Stimulated activated CD4-positive, alpha-beta T cell treated with anti-CD3 and anti-CD28 coated beads, TNF-alpha, amount 100 ng/mL, for 24 hours (primary cell): Measurements from ENCODE around the gene CEP192.
"Not testable (repeated sequence)": the region's sequence is repeated elsewhere in the genome, so short reads cannot be mapped to it uniquely, and the experiment has no call there.

Source experiments
- DNase-seq, 3 experiments: peaks; one replicate each; pipeline ENCODE4 v3.0.0-alpha.2; 2020; ENCODE audit warnings: low read depth in 3 of 3

The CEP192 gene

GRCh38 chr18:13098104-13098503, 106.9 kb downstream of the CEP192 start:
- not testable (repeated sequence) for DNase-seq

GRCh38 chr18:13099113-13099512, 108.0 kb downstream of the CEP192 start:
- no peak for DNase-seq

GRCh38 chr18:13100942-13101658, 109.9 kb downstream of the CEP192 start:
- DNase-seq = no peak

DNA sequence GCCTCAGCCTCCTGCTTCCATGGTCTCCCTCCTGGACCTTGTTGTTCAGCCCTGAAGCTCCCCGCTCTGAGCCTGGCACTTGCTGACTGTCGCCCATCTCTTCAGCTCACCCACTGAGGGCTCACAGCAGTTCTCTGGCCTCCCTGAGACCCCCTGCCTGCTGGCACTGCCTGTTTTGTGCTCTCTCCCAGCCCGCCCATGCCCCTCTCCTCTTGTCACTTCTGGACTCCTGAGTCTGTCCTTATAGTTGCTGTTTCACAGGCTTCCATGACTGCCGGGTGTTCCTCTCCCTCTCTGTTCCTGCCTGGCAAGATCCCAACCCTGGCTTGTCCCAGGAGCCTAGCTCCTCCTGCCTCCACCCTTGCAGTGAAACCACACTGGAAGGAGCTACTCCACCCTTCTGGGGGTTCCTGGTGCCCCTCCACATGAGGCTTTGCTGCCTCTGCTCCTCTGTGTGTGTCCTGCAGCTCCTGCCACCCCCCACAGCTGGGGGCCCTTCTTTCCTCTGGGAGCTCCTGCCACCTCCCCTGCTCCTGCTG, 110.6 kb downstream of the CEP192 start:
- no peak for DNase-seq

DNA sequence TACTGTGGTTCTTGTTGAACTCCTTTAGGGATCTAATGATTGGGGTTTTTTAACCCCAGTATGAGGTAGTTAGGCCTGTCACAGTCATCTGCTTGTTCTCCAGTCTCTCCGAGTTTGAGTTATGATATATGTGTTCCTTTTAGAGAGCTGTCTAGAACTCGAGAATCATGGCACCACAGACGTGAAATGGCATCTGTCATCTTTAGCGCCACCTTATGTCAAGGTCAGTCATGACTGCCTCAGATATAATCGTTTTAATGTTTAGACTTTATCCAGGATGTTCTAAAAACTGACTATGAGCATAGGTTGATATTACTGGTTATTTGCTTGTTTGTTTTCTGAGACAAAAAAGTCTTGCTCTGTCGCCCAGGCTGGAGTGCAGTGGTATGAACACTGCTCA, 112.2 kb downstream of the CEP192 start:
- DNase-seq = no peak

- no peak for DNase-seq
Measured at GRCh38 chr18:13105059-13105458, 113.9 kb downstream of the CEP192 start.

DNA sequence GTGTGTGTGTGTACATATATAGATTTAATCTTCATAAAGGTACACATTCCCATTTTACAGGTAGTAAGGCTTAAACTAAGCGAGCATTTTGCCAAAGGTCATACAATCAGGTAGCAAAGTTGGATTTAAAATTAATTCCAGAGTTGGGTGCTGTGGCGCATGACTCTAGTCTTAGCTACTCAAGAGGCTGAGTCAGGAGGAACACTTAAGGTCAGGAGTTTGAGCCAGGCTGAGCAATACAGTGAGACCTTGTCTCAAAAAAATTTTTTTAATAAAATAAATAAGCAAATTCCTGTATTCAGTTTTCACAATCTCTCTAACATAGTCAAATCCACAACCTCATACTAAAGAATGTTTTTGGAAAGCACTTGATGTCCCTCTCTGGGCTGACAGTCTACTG, 115.9 kb downstream of the CEP192 start:
- no peak for DNase-seq

DNA sequence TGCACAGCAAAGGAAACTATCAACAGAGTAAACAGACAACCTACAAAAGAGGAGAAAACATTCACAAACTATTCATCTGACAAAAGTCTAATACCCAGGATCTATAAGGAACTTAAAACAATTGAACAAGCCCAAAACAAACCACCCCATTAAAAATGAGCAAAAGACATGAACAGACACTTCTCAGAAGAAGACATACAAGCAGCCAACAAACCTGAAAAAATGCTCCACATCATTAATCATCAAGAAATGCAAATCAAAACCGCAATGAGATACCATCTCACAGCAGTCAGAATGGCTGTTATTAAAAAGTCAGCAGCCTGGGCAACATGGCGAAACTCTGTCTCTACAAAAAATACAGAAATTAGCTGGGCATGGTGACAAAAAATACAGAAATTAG, 117.2 kb downstream of the CEP192 start:
- DNase-seq = no peak

GRCh38 chr18:13110559-13110958, 119.4 kb downstream of the CEP192 start:
- DNase-seq = no peak

DNA sequence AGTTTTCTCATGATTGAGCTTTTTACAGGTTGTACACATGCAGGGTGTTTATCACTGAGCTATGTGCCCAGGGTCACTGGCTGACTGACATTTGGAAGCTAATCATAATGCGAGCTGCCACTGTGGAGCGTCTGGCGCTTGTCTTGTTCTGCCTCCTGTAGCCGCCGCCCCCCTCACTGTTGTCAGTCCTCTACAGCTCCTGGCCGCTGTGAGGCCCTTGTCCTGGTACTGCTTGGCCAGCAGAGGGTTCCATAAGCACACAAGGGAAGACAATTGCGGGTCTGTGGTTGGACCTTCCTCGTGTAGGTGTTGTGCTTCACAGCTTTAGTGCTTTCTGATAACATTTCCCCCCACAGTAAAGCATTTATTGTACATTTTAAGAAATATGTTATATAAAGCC, 121.8 kb downstream of the CEP192 start:
- no peak for DNase-seq

DNA sequence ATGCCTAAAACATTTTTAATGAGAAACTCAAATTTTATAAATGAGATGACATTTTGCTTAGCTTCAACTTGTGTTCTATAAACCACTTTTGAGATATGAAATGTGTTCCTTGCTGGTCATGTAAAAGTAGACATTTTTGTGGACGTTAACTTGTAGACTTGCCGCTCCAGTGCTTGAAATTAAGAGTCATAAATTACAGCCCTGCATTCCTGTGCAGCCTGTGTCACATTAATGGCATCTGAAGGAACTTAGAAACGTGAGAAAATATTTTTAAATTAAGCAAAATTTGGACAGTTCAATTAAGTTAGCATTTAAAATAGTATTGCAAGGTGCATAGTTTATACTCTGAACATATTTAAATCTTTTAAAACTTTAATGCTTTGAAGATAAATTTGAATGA, 129.1 kb downstream of the CEP192 start:
- DNase-seq = no peak

DNA sequence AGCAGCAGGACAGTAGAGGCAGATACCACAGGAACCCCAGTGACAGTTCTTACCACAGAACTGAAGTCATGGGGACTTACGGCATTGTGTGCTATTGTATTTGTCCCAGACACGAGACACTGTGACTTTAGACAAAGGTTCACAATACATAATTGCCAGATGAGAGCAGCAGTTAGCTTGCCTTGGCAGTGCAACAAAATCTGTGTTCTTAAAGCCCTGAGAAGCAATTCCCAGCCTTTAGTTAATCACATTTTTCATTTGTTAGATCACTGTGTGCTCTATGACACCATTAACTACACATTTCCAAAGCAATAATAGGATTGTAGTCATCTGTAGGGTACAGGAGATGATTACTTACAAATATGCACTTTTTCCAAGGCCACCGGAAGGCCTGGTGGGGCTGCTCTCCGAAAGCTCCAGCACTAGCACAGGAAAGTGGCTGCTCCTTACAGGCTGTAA, 129.8 kb downstream of the CEP192 start:
- no peak for DNase-seq

DNA sequence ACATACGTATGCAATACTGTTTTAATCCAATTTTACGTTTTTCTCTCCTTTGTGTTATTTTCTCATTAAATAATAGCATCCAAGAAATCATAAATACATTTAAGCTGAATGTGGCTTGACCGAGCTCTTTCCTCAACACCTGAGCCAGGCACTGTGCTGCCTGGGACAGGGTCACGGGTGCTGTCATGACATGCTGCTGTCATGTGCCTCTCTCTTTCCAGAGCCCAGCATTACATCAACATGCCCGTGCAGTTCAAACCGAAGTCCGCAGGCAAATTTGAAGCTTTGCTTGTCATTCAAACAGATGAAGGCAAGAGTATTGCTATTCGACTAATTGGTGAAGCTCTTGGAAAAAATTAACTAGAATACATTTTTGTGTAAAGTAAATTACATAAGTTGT, 133.2 kb downstream of the CEP192 start:
- DNase-seq = no peak

GRCh38 chr18:13125191-13125590, 134.0 kb downstream of the CEP192 start:
- DNase-seq = no peak

DNA sequence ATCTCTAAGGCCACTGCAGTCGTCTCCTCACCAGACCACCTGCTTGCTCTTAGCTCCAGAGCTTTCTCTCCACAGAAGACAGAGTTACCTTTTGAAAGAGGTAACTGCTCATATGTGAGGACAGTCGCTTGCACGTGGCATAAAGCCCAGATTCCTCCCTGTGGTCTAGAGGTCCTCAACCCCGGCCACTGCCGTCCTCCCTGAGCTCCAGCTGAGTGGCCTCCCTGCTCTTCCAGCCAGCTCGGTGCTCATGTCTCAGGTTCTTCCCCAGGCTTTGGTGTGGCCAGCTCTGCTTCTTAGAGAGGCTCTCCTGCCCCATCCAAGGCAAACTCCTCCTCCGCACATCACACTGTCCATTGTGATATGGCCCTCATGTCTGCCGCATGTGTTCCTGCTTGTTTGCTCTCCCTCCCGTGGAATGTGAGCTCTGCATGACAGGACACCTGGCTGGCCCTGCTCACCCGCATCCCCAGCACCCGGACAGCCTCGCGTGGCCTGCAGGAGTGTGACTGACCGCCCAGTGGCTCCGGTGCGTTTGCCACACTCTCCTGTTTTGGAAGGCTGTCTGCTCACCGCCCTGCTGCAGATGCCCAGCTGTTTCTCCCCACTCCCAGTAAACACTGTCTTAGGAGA, 135.9 kb downstream of the CEP192 start:
- DNase-seq = no peak

DNA sequence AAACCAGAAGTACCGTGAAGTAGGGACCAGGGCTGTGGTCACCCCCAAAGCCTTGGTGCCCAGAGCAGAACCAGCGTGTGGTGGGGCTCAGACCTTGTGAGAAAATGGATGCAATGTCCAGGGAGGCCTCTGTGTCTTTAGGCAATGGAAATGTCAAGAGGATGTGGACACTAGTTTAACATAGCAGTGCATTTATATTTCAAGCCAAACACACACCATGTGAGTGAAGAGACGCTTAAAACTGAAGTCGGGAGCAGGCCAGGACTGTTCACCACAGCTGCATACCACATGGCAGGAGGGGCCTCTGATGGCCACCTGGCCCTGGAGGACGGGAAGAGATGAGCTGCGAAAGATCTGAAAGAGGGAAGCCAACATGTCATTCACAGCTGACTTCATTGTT, 140.1 kb downstream of the CEP192 start:
- no peak for DNase-seq

GRCh38 chr18:13134551-13135401, 143.6 kb downstream of the CEP192 start:
- no peak for DNase-seq

DNA sequence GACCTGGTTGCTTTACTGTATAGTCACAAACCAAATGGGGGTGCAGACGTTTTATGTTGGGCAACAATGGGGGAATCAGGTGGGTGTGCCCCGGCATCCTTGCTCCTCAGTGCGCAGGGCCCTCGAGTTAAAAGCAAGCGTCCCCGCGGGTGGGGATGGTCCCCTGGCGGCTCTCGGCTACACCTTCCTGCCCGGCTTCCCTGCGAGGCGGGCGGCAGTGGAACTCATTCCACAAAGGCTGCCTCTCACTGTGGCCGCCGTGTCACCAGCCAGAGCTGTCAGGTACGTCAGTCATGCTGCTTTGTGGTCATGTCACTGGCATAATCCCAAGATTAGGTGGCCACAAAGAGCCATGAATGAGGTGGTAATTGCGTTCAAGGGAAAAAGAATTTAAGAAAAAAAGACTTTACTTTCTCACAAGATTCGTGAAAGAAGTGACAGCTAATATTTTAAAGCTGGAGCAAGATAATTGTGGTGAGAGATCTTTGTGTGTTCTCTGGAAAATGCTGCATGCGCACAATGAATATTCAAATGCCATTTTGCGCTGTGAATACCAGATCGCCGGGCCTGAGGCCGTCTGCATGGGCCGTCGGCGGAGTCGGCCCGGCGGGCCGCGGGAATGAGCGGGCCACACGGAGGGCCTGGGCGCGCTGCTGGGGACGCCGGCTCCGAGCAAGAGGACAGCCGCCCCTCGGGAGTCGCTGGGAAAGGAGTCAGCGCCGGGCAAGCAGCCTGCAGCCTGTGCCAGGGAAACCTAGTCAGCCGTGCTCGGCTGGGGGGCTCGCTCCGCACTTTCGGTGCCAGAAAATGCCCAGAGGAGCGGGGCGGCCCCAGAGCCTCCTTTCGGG, 145.1 kb downstream of the CEP192 start:
- DNase-seq = peak in 1 of 3 experiments; percentile 53

- DNase-seq = peak in 1 of 3 experiments; percentile 29
Measured at GRCh38 chr18:13136904-13137669, 145.9 kb downstream of the CEP192 start.

DNA sequence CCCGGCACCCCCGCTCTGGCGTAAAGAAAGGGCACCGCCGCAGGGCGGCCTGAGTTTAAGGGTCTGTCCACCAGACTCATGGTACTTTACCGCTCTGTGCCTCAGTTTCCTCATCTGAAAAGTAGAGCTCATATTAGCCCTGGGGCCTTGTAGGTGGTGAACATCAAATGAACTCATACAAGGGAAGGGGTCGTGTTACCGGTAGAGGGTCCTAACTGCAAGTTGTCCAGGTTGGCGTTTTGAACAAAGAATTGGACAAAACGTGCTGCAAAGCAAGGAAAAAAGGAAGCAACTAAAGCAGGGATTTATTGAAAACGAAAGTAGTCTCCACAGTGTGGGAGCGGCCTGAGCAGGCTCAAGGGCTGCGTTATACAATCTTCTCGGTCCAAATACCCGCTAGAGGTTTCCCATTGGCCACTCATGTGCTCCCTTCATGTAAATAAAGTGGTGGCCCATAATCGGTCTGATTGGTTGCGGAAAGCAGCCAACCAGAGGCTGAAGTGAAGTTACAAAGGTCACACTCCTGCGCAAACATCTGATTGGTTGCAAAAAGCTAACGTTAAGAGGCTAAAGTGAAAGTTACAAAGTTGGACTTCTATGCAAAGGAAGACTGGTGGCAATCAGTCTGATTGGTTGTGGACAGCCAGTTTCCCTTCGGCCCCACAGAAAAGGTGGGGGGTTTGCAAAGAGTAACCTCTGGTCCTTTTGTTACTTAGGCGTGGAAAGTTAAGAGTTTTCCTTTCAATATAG, 146.7 kb downstream of the CEP192 start:
- DNase-seq = peak; percentile 20 to 41 (median 27)
